Renal cortical epithelial cell (primary cell): Measurements from ENCODE around the gene C11orf21. TPM values are rescaled to one million over a fixed set of nuclear protein-coding genes. Genes with fewer than 3 reads are reported as not detected.
A peak's percentile ranks its signal among the peaks of the same experiment; 100 is the strongest.

Experiments used
- DNase-seq: peaks from one replicate; pipeline ENCODE4 v3.0.0-alpha.2; 2011; ENCODE audit warnings: low read depth
- total RNA-seq: library from RNA; depleted of rRNA; stranded (reverse); fragments of >200 nt; gene quantifications from 2 replicates; pipeline ENCODE4 v1.2.3, GENCODE V29; 2014

Gene C11orf21
- total RNA-seq, 1 donor from 2014 or later: 0.10 TPM

- DNase-seq: no peak
Observed at GRCh38 chr11:2271327-2272227, 30.1 kb downstream of the C11orf21 start.

DNA sequence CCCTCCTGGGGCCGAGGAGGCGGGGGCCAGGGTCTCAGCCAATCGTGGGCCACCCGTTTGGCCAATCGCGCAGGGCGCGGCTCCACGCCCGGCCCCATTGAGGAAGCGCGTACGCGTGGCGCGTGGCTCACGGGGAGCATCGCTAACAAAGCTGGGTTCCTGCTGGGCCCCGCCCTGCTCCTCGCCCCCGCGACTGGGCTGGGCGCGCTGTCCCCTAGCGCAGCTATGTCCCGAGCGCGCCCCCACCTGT, 30.7 kb downstream of the C11orf21 start:
- DNase-seq: no peak

- no peak for DNase-seq
Observed at GRCh38 chr11:2270322-2271076, 31.2 kb downstream of the C11orf21 start, which contains the start of gene ASCL2. ASCL2 (minus strand) TSS chr11:2270588; CDS start chr11:2270332, 256 bp downstream.

DNA sequence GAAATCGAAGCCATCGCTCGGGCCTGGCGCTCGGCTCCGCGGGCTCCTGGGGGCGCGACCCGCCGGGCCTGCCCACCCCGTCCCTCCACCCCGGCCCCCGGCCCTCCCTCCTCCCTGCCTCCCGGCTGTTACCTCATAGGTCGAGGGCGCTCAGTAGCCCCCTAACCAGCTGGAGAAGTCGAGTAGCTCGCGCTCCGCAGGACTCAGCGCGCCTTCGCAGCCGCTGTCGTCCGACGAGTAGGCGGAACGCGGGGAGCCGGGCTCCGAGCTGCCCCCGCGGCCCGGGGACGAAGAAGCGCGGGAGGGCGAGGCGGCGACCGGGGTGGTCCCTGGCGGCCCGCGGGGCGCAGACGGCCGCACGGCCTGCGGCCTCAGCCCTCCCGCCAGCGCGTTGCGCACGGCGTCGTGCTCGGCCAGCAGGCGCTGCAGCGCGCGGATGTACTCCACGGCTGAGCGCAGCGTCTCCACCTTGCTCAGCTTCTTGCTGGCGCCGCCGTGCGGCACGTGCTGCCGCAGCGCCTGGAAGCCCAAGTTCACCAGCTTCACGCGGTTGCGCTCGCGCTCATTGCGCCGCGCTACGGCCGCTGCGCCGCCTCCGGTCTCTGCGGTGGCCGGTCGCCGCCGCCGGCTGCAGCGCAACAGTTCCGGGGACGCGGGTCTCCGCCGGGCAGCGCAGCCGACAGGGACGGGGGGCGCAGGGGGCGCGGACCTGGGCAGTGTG, 32.0 kb downstream of the C11orf21 start:
- peak; percentile 9 for DNase-seq

DNA sequence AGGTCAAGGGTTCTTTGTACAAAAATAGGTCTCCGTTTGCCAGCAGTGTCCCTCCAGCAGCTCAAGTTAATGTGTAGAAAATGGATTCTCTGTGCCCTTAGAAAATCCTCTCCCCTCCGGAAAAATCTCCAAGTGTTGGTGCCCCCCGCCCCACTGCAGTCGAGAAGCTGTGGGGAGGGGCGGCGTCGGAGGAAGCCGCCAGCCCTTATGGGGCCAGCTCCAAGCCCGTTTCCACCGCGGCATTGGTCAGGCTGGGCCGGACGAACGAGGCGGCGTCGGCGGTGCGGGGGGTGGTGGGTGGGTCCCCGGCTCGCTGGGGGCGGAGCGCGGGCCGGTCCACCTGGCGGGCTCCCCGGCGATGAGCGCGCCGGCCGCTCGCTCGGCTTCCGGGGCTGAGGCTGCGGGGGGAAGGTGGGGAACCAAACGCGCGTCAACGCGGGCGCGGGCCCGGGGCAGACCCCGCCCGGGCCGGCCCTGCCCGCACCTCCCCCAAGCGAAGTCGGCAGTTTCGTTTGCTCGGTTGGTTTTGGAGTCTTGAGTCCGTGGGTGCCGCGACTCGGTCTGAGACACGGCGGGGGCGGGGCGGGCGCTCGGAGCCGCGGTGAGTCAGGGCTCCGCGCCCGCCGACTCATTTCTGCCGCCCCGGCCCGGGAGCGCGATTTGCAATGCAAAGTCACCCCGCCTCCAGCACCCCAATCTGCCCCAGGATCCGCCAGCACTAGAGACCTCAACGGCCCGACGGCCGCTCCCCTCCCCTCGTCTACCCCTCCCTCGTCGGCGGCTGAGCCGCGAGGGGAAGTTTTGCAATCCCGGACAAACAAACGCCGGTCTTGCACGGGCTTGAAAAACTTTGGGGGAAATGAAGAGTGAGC, 32.8 kb downstream of the C11orf21 start:
- no peak for DNase-seq

DNA sequence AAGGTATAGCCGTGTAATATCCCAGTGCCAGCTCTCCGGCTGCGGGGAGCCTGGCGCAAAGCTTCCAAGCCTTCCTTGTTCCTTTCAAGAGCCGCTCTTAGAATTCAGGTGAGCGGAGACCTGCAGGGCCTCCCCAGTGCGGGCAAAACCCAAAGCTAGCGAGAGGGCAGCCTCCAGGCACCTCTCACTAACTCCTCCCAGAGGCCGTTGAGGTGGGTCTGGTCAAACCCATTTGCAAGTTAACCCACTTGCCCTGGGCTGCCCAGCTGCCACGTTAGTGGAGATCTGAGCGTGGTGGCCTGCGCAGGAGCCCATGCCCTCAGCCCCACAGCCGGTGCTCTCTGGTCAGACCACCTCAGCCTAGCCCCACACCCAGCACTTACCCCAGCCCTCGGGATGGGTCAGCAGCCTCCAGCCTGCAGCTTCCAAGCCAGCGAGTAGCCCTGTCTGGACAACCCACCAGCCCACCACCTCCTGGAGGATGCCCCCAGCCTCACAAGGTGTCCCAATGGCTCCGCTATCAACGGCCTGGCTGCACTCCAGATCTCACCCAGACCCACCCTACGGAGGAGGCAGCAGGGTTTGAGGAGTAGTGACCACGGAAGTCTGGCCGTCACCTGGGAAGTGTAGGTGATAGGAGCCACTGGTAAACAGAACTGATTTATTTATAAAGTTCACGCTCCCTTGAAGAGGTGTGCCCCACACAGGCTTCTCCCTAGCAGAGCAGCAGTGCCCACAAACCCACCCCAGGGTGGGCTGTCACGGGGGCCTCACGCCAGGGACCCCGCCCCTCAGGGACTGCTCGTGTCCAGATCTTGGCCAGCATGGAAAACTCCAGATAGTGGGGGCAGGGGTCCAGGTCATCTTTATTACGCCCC, 33.6 kb downstream of the C11orf21 start:
- no peak for DNase-seq

GRCh38 chr11:2267306-2267850, 34.3 kb downstream of the C11orf21 start:
- DNase-seq: no peak

DNA sequence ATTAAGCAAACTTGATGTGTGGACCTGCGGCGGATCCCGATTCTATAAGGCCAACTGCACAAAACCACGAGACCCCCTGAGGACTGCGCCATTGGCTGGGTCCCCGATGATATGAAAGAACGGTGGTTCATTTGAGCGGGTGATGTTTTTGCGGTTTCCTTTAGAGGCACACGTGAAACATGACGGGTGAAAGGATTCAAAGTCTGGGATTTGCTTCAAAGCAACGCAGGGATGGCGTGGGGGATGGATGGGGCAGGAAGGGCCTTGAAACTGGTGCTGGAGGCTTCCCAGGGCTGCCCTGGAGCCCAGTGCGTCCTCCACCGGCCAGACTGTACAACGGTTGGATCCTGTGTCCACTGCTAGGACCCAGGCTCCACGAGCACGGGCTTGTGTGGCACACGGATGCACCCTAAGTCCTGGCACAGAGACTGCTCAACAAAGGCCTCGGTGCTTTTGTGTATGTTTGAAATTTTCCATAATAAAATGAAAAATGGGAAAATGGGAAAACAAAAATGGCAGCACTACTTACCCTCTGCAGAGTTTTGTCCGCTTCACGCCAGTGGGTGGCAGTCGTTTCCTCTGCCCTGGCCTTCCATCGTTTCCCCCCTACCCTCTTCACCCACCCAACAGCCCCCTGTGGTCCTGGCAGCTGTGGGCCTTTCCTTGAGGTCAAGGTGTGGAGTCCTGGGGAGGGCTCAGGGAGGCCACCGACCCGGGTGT, 35.0 kb downstream of the C11orf21 start:
- no peak for DNase-seq

- DNase-seq: no peak
Observed at GRCh38 chr11:2265854-2266585, 35.7 kb downstream of the C11orf21 start.

- no peak for DNase-seq
Observed at GRCh38 chr11:2265396-2265795, 36.3 kb downstream of the C11orf21 start.

- DNase-seq: no peak
Observed at GRCh38 chr11:2264366-2265053, 37.2 kb downstream of the C11orf21 start.

- DNase-seq: no peak
Observed at GRCh38 chr11:2263724-2264360, 37.9 kb downstream of the C11orf21 start.

- DNase-seq: no peak
Observed at GRCh38 chr11:2263071-2263565, 38.6 kb downstream of the C11orf21 start.

DNA sequence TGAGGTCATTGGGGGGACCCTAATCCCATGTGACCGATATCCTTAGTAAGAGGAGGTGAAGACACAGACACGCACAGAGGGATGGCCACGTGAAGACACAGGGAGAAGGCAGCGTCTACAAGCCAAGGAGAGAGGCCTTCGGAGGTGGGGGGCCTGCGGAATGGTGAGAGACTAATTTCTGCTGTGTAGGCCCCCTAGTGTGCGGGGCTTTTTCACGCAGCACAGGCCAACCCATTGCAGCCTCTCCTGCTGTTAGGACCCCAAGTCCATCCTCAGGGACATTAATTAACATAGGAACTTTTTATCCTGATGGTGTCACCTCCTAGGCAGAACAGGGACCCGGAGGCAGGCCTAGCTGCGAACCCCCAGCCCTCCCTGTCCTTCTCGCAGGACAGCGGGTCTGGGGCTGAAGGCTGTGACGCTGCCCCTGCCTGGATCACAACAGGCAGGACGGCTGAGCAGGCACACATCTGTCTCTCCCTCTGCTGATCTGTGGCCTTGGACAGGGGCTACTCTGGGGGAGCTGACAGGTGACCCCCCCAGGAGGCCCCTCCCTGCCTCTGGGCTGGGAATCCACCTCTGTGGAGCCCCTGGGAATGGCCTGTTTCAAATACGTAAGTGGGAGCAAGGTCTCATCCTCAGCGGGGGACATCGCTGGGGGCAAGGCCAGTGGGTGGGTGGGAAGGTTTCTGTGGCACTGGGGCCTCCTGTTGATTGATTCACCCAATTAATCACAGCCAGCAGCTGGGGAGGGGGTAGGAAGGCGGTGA, 39.2 kb downstream of the C11orf21 start:
- no peak for DNase-seq

DNA sequence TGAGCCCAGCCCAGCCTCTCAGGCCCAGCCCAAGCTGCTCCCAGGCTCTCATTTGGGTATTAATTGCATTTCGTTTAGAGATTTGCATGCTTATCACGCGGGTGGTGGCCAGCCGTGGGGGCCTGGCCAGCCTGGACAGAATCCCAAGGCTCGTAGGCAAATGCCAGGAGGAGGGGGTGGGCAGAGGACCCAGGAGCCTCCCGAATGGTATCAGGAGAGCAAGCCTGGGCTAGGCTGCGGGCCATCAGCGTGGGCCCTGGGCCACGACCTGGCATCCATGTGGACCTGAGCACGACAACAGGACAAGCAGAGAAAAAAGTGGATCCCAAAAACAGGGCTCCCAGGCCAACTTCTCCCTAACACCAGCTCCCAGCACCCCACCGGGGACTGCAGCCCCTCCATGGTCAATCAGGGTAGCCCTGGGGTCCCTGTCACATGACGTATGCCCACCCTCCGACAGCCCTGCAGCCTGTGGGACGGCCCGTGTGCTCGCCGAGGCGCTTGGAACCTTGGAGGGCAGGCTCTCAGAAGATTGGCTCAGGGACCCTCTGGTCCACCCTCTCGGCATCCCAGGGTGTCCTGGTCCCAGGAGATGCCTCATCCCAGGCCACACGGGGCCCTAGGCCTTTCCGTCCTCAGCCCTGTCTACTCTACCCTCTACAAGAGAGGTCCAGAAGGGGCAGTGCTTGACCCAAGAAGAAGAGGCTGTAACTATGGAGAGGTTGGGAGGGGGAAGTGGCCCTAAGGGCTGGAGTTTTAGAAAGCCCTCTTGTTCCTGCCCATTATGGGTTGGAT, 40.1 kb downstream of the C11orf21 start:
- DNase-seq: no peak
